GM08714 (cell line): ENCODE measurements around the gene OR6N2.

Source experiments
- H3K4me3 ChIP-seq: fragments of 200-500 bp; sonication (Bioruptor generic); 2 replicates; pipeline ENCODE4 v1.5.1; 2014; ENCODE audit warnings: mild to moderate bottlenecking, low read length, inconsistent platforms
- ZNF274 ChIP-seq: IDR thresholded peaks from 2 replicates; pipeline ENCODE4 v1.6.1; 2012; ENCODE audit warnings: mild to moderate bottlenecking, low read depth, low read length

The OR6N2 gene

GRCh38 chr1:158800526-158800925 is 19.5 kb upstream of the OR6N2 start:
- no peak overlapping the region for H3K4me3 ChIP-seq
- no peak for TF ChIP-seq ZNF274

GRCh38 chr1:158799689-158800088 is 18.7 kb upstream of the OR6N2 start:
- no peak overlapping the region for H3K4me3 ChIP-seq
- no peak for TF ChIP-seq ZNF274

GRCh38 chr1:158798531-158798930 is 17.5 kb upstream of the OR6N2 start:
- no peak overlapping the region for H3K4me3 ChIP-seq
- TF ChIP-seq ZNF274: no peak

- no peak for TF ChIP-seq ZNF274
- H3K4me3 ChIP-seq: no peak overlapping the region
Observed at GRCh38 chr1:158794247-158794646, 13.2 kb upstream of the OR6N2 start.

- H3K4me3 ChIP-seq: no peak overlapping the region
- no peak for TF ChIP-seq ZNF274
Observed at GRCh38 chr1:158793604-158794003, 12.6 kb upstream of the OR6N2 start.

- no peak for TF ChIP-seq ZNF274
- H3K4me3 ChIP-seq: no peak within 1 kb of the TSS
Observed at GRCh38 chr1:158771950-158772866, 8.8 kb downstream of the OR6N2 start, which contains the start of gene OR6N1. Gene OR6N1, minus strand, starts transcription at chr1:158772195. Its CDS starts 5,513 bp downstream, at chr1:158766682.

GRCh38 chr1:158754420-158754819 is 26.6 kb downstream of the OR6N2 start, which contains the start of gene OR6K6:
Gene OR6K6, plus strand, starts transcription at chr1:158754720. Its CDS starts 168 bp downstream, at chr1:158754888.
- no peak for TF ChIP-seq ZNF274
- no peak within 1 kb of the TSS for H3K4me3 ChIP-seq

- H3K4me3 ChIP-seq: no peak overlapping the region
- no peak for TF ChIP-seq ZNF274
Observed at GRCh38 chr1:158752155-158752712, 28.8 kb downstream of the OR6N2 start.

- TF ChIP-seq ZNF274: no peak
- H3K4me3 ChIP-seq: no peak overlapping the region
Observed at GRCh38 chr1:158735848-158736247, 45.2 kb downstream of the OR6N2 start.

- H3K4me3 ChIP-seq: no peak overlapping the region
- no peak for TF ChIP-seq ZNF274
Observed at GRCh38 chr1:158732524-158732923, 48.5 kb downstream of the OR6N2 start.

- TF ChIP-seq ZNF274: no peak
- H3K4me3 ChIP-seq: no peak overlapping the region
Observed at GRCh38 chr1:158731707-158732106, 49.3 kb downstream of the OR6N2 start.

GRCh38 chr1:158730453-158730852 is 50.6 kb downstream of the OR6N2 start:
- TF ChIP-seq ZNF274: no peak
- no peak overlapping the region for H3K4me3 ChIP-seq

GRCh38 chr1:158728510-158729225 is 52.3 kb downstream of the OR6N2 start:
- H3K4me3 ChIP-seq: no peak overlapping the region
- no peak for TF ChIP-seq ZNF274

- TF ChIP-seq ZNF274: no peak
- no peak overlapping the region for H3K4me3 ChIP-seq
Observed at GRCh38 chr1:158724442-158724841, 56.6 kb downstream of the OR6N2 start.
